C4-2B (cell line): ENCODE results near the gene PKD2.

Experiments
- ZFX ChIP-seq: fragments of 450-650 bp; IDR thresholded peaks from 2 replicates; pipeline ENCODE4 v1.6.1; 2017
- TF ChIP-seq, protein P1 (sequence below): fragments of 450-650 bp; conservative IDR thresholded peaks from 2 replicates; pipeline ENCODE4 v1.5.1; 2017; ENCODE audit warnings: mild to moderate bottlenecking

DNA sequence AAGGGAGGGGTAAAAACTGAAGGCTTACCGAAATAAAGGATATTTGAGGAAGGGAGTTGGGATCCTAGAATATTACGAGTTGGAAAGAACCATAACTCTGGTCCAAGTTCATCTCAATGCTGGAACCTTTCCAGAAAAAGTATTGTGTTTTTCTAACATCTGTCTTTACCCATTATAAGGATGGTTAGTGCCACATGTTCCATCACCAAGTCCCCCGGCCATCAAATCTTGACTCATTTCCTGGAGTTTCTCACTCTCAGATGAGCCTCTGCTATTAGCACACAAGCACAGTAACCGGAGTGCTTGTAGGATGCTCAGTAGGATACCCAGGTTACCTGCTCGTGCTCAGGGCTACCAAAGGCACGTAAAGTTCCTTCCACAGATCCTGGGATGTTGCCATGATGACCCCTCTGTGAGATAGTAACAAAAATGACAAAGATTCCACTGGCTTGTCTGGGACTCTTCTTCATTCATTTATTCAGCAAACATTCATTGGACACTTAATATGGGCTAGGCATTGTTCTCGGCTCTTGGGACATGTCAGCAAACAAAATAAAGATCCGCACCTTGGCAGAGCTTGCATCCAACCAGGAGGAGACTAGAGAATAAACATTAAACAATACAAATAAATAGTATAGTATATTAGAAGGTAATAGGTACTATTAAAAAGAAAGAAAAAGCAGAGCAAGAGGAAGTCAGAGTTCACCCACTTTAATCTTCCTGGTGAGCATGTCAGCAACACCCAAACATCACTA, 36.3 kb downstream of the PKD2 start:
- TF ChIP-seq, protein P1, sequence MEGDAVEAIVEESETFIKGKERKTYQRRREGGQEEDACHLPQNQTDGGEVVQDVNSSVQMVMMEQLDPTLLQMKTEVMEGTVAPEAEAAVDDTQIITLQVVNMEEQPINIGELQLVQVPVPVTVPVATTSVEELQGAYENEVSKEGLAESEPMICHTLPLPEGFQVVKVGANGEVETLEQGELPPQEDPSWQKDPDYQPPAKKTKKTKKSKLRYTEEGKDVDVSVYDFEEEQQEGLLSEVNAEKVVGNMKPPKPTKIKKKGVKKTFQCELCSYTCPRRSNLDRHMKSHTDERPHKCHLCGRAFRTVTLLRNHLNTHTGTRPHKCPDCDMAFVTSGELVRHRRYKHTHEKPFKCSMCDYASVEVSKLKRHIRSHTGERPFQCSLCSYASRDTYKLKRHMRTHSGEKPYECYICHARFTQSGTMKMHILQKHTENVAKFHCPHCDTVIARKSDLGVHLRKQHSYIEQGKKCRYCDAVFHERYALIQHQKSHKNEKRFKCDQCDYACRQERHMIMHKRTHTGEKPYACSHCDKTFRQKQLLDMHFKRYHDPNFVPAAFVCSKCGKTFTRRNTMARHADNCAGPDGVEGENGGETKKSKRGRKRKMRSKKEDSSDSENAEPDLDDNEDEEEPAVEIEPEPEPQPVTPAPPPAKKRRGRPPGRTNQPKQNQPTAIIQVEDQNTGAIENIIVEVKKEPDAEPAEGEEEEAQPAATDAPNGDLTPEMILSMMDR, result no peak
- no peak for TF ChIP-seq ZFX
